Heart left ventricle (tissue), 13 donors: Measurements from ENCODE around the gene MYO1H.

Experiments
- POLR2A ChIP-seq, 2 donors: fragments of 450-650 bp; IDR thresholded peaks; one replicate each; pipeline ENCODE4 v1.6.1; 2017; ENCODE audit warnings: antibody characterized with exemption in 2 of 2, mild to moderate bottlenecking in 2 of 2, moderate library complexity in 2 of 2
- TF ChIP-seq, protein P1 (sequence below), 12 donors: fragments of 200-600 bp; sonication (generic) in 4 of 12; IDR thresholded peaks; one replicate each; pipeline versions ENCODE4 v1.5.0 to v1.8.0; 2018 to 2022; ENCODE audit warnings: antibody characterized with exemption in 12 of 12, mild to moderate bottlenecking in 5 of 12
- donor health status: ischemic (EF 13 %, LVEDD 7.1; RV severe dilation, severe dysfunction).
- donor health status: DM: no; HTN: yes; CAD: no.
- donor health status: DM: no; HTN: no; CAD: no.
- donor health status: ischemic (EF 25% LVEDD 6.9; RV normal size, moderate dysfunction).
- donor health status: ischemic (EF 25% LVEDD 5.7; RV mildly dilated, moderate dysfunction).
- donor health status: ischemic (EF 35%, LVEDD 5.7; RV mildly dilated, moderate dysfunction).
- donor health status: nonischemic (EF 11% LVEDD 7.7; RV severe dilation, severe dysfunction).
- donor health status: DM: yes; HTN: yes; CAD: no.
- donor health status: PGD.
- donor health status: ischemic (EF 29% LVEDD 5.4; RV normal size, mild dysfunction).
- donor health status: nonischemic (EF 23%, LVEDD 6.1; RV moderate dilation, normal function).

GRCh38 chr12:109308534-109309380 is 38.9 kb upstream of the MYO1H start, which contains the start of gene FOXN4:
- TF ChIP-seq, protein P1, sequence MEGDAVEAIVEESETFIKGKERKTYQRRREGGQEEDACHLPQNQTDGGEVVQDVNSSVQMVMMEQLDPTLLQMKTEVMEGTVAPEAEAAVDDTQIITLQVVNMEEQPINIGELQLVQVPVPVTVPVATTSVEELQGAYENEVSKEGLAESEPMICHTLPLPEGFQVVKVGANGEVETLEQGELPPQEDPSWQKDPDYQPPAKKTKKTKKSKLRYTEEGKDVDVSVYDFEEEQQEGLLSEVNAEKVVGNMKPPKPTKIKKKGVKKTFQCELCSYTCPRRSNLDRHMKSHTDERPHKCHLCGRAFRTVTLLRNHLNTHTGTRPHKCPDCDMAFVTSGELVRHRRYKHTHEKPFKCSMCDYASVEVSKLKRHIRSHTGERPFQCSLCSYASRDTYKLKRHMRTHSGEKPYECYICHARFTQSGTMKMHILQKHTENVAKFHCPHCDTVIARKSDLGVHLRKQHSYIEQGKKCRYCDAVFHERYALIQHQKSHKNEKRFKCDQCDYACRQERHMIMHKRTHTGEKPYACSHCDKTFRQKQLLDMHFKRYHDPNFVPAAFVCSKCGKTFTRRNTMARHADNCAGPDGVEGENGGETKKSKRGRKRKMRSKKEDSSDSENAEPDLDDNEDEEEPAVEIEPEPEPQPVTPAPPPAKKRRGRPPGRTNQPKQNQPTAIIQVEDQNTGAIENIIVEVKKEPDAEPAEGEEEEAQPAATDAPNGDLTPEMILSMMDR (IDR thresholded peaks at IDR 0.05): no peak
- no peak for TF ChIP-seq POLR2A (IDR thresholded peaks at IDR 0.05)
